ENCODE data around the gene TMEM245. TPM values are rescaled to one million over a fixed set of nuclear protein-coding genes. Genes with fewer than 3 reads are reported as not detected.

TMEM245 gene
- total RNA-seq, 2 experiments from 2014 or later, result 22.0 to 36.1 TPM

DNA sequence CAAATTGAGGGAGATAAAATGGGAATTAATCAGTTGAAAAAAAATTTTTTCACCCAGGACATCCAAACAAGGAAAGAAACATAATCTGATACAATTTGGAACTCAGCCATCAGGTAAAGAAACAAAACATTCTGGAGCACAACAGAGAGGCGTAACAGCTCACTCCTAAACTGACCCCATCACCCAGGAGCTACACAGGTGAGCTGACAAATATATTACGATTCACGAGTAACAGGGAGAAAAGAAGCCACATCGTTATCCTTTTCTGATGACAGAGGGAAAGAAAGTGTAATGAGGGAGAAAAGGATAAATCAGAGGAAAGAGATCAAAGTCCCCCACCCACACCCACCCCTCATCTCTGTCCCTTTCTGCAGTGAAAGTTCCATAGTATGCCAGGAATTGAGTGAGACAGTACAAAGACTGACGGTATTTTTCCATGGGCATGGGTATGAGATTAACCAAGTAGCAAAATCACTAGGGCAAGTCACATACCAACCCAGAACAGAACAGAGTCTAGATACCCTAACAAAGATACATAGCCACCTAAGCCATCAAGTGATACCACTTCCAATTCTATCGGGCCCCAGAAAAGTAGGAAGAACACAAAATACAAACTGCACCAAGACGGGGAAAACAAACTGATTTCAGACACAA is 45.4 kb downstream of the TMEM245 start:
- Histone ChIP-seq H3K27ac (ENCODE audit: low read depth, low read length, poor library complexity, severe bottlenecking) (no peak overlapping the region), H2AFZ (ENCODE audit: low read length) (no peak overlapping the region), H3K4me2 (ENCODE audit: low read length) (no peak overlapping the region), H3K9me3 (ENCODE audit: low read length) (no peaks in the 10 kb centered on the region), H4K20me1 (ENCODE audit: insufficient read depth, low read length) (no peaks in the 10 kb centered on the region; the same call in 1 of the 2 replicates), H3K9me2 (ENCODE audit: insufficient read depth, low read length) (no peaks in the 10 kb centered on the region), H3K4me1 (ENCODE audit: insufficient read depth, low read length, poor library complexity, severe bottlenecking) (no peaks in the 10 kb centered on the region), H3K4me3 (ENCODE audit: low read depth, low read length, poor library complexity, severe bottlenecking) (no peak overlapping the region), H3K36me3 (ENCODE audit: insufficient read depth, low read length) (peaks cover 88% of the 10 kb centered on the region), H3K79me2 (ENCODE audit: insufficient read depth, low read depth, low read length) (no peaks in the 10 kb centered on the region)
- CTCF ChIA-PET (ENCODE audit: unreplicated experiment), result no interaction called here
- no peak for DNase-seq (ENCODE audit: low spot score)
- TF ChIP-seq EZH2phosphoT487 (IDR thresholded peaks at IDR 0.05; ENCODE audit: borderline replicate concordance, low read depth, low read length), result no peak
- TF ChIP-seq, protein P1, sequence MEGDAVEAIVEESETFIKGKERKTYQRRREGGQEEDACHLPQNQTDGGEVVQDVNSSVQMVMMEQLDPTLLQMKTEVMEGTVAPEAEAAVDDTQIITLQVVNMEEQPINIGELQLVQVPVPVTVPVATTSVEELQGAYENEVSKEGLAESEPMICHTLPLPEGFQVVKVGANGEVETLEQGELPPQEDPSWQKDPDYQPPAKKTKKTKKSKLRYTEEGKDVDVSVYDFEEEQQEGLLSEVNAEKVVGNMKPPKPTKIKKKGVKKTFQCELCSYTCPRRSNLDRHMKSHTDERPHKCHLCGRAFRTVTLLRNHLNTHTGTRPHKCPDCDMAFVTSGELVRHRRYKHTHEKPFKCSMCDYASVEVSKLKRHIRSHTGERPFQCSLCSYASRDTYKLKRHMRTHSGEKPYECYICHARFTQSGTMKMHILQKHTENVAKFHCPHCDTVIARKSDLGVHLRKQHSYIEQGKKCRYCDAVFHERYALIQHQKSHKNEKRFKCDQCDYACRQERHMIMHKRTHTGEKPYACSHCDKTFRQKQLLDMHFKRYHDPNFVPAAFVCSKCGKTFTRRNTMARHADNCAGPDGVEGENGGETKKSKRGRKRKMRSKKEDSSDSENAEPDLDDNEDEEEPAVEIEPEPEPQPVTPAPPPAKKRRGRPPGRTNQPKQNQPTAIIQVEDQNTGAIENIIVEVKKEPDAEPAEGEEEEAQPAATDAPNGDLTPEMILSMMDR (conservative IDR thresholded peaks at IDR 0.05; ENCODE audit: low read length), result no peak
- POLR2A ChIA-PET, result no interaction called here
- BruUV-seq (replicated peaks), result no TSS peak
- intact Hi-C loops (cut with micrococcal nuclease; ENCODE audit: unreplicated experiment), result no loop called here

DNA sequence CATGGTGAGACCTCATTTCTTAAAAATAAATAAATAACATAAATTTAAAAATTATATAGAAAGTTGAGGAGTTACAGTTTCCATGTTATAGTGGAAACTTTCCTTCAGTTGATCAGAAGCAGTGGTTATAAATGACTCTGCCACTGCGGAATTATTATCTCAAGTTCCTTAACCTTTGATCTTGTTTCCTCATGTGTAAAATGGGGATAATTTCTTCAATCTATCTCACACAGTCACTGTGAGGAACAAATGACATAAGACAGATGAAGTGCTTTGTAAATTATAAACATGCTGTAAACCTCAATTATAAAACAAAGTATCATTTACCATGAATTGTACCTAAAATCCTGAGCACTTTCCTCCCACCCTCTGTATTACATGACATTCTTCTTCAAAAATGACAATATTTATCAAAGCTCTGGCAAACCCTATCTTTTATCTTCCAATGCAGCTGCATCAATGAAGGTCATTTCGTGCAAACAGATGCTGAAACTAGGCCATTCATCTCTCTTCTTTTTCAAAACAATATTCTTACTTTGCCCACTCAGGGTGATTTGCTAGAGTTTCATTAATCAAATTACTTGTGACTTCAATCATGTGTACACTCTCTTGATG is 46.8 kb downstream of the TMEM245 start:
- H3K4me2 ChIP-seq (ENCODE audit: low read length), result no peak overlapping the region
- H3K9me3 ChIP-seq (ENCODE audit: low read length), result no peaks in the 10 kb centered on the region
- no peak for DNase-seq (ENCODE audit: low spot score)
- BruUV-seq (replicated peaks), result no TSS peak
- no peak overlapping the region for H2AFZ ChIP-seq (ENCODE audit: low read length)
- POLR2A ChIA-PET, result interaction anchor here (0.6 to 0.7 kb wide), 2 partner anchors 62 to 216 kb away, joined by 3 read pairs; no protein-coding TSS in a partner anchor
- CTCF ChIA-PET (ENCODE audit: unreplicated experiment), result no interaction called here
- TF ChIP-seq, protein P1 (conservative IDR thresholded peaks at IDR 0.05; ENCODE audit: low read length), result no peak
- no peaks in the 10 kb centered on the region; the same call in 1 of the 2 replicates for H4K20me1 ChIP-seq (ENCODE audit: insufficient read depth, low read length)
- H3K36me3 ChIP-seq (ENCODE audit: insufficient read depth, low read length), result peaks cover 86% of the 10 kb centered on the region
- no peak overlapping the region for H3K4me3 ChIP-seq (ENCODE audit: low read depth, low read length, poor library complexity, severe bottlenecking)
- no peaks in the 10 kb centered on the region for H3K79me2 ChIP-seq (ENCODE audit: insufficient read depth, low read depth, low read length)
- no peaks in the 10 kb centered on the region for H3K9me2 ChIP-seq (ENCODE audit: insufficient read depth, low read length)
- H3K27ac ChIP-seq (ENCODE audit: low read depth, low read length, poor library complexity, severe bottlenecking), result no peak overlapping the region
- no peaks in the 10 kb centered on the region for H3K4me1 ChIP-seq (ENCODE audit: insufficient read depth, low read length, poor library complexity, severe bottlenecking)
- intact Hi-C loops (cut with micrococcal nuclease; ENCODE audit: unreplicated experiment), result no loop called here

DNA sequence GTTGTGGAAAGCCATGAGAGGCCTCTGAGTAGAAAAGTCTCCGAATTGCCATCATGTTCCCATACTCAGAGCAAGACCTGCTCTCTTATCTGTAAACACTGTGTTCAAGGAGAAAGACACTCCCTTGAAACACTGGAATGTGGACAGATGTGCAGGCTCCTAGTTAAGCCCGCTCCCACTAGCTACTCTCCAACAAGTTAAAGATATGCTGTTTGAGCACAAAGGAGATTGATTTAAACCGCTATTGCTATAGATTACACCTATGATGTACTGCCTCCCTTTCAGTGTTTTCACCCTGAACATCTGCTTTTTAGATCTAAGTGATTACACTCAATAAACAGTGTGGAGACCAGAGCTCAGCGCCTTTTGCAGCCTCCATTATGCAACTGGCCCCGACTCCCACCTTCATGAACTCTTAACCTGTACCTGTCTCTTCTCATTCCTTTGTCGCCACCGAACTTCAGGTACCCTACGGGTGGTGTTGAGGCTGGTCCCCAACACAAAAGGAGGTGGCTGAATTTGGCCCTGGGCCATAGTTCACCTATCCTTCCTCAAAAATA is 47.5 kb downstream of the TMEM245 start:
- Histone ChIP-seq H4K20me1 (ENCODE audit: insufficient read depth, low read length) (no peaks in the 10 kb centered on the region; the same call in 1 of the 2 replicates), H3K4me3 (ENCODE audit: low read depth, low read length, poor library complexity, severe bottlenecking) (no peak overlapping the region), H3K27ac (ENCODE audit: low read depth, low read length, poor library complexity, severe bottlenecking) (no peak overlapping the region), H3K9me3 (ENCODE audit: low read length) (no peaks in the 10 kb centered on the region), H3K4me2 (ENCODE audit: low read length) (no peak overlapping the region), H3K9me2 (ENCODE audit: insufficient read depth, low read length) (no peaks in the 10 kb centered on the region), H3K36me3 (ENCODE audit: insufficient read depth, low read length) (peaks cover 86% of the 10 kb centered on the region), H2AFZ (ENCODE audit: low read length) (no peak overlapping the region), H3K4me1 (ENCODE audit: insufficient read depth, low read length, poor library complexity, severe bottlenecking) (no peaks in the 10 kb centered on the region), H3K79me2 (ENCODE audit: insufficient read depth, low read depth, low read length) (no peaks in the 10 kb centered on the region)
- intact Hi-C loops (cut with micrococcal nuclease; ENCODE audit: unreplicated experiment), result no loop called here
- POLR2A ChIA-PET, result interaction anchor here (0.6 kb wide), 1 partner anchor 217 kb away, joined by 3 read pairs; no protein-coding TSS in a partner anchor
- no TSS peak for BruUV-seq (replicated peaks)
- CTCF ChIA-PET (ENCODE audit: unreplicated experiment), result no interaction called here
- DNase-seq (ENCODE audit: low spot score), result no peak
- TF ChIP-seq EZH2phosphoT487 (IDR thresholded peaks at IDR 0.05; ENCODE audit: borderline replicate concordance, low read depth, low read length), result no peak
- TF ChIP-seq, protein P1 (conservative IDR thresholded peaks at IDR 0.05; ENCODE audit: low read length), result no peak

Data from OCI-LY7 (cell line).